ENCODE measurements around the gene NOXO1.

NOXO1 gene

GRCh38 chr16:1999866-2000514, 18.7 kb upstream of the NOXO1 start:
- DNase-seq (ENCODE audit: insufficient read length, low spot score) (no peak), FAIRE-seq (no peak)
- no peak for TF ChIP-seq POLR2A (IDR thresholded peaks at IDR 0.05; ENCODE audit: low read depth, low read length)
- TF ChIP-seq TAF1 (IDR thresholded peaks at IDR 0.05; ENCODE audit: low read depth, low read length) = no peak
- no peak for TF ChIP-seq POLR2AphosphoS5 (IDR thresholded peaks at IDR 0.05; ENCODE audit: low read depth, low read length)
- TF ChIP-seq SPI1 (IDR thresholded peaks at IDR 0.05; ENCODE audit: low read depth, low read length) = no peak
- TF ChIP-seq PAX5 (IDR thresholded peaks at IDR 0.05; ENCODE audit: insufficient read depth, low read length, severe bottlenecking) = no peak
- no peak for TF ChIP-seq POU2F2 (IDR thresholded peaks at IDR 0.05; ENCODE audit: low read depth, low read length)

GRCh38 chr16:1998852-1999801, 17.9 kb upstream of the NOXO1 start:
- FAIRE-seq = no peak
- TF ChIP-seq TAF1 (IDR thresholded peaks at IDR 0.05; ENCODE audit: low read depth, low read length) (no peak), POLR2AphosphoS5 (IDR thresholded peaks at IDR 0.05; ENCODE audit: low read depth, low read length) (no peak), POLR2A (IDR thresholded peaks at IDR 0.05; ENCODE audit: low read depth, low read length) (no peak), SPI1 (IDR thresholded peaks at IDR 0.05; ENCODE audit: low read depth, low read length) (no peak), POU2F2 (IDR thresholded peaks at IDR 0.05; ENCODE audit: low read depth, low read length) (no peak), PAX5 (IDR thresholded peaks at IDR 0.05; ENCODE audit: insufficient read depth, low read length, severe bottlenecking) (no peak)
- DNase-seq (ENCODE audit: insufficient read length, low spot score) = no peak

DNA sequence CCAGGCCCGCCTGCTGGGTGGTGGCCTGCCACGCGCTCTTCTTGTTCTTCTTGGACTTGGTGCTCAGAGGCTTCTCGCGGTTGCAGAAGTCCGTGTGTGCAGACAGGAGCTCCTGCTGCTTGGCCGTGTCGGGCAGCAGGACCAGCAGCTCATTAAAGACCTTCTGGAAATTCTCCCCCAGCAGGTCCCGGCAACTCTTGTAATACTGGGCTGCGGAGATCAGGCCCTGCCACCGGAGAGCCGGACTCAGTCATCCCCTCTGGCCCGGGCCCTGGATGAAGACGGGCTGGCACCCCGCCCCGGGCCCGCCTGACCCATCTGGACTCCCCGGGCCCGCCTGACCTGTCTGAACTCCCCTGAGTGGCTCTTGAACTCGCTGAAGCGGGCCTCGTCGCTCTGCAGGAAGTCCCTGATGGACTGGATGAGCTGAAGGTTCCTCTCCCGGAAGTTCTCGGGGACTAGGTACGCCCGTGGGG, 17.1 kb upstream of the NOXO1 start:
- TF ChIP-seq POLR2A (IDR thresholded peaks at IDR 0.05; ENCODE audit: low read depth, low read length) (no peak), POLR2AphosphoS5 (IDR thresholded peaks at IDR 0.05; ENCODE audit: low read depth, low read length) (no peak)
- FAIRE-seq (no peak), DNase-seq (ENCODE audit: insufficient read length, low spot score) (no peak)

GRCh38 chr16:1997494-1998359, 16.5 kb upstream of the NOXO1 start:
- FAIRE-seq (no peak), DNase-seq (ENCODE audit: insufficient read length, low spot score) (no peak)
- TF ChIP-seq PAX5 (IDR thresholded peaks at IDR 0.05; ENCODE audit: insufficient read depth, low read length, severe bottlenecking) (no peak), SPI1 (IDR thresholded peaks at IDR 0.05; ENCODE audit: low read depth, low read length) (no peak), POU2F2 (IDR thresholded peaks at IDR 0.05; ENCODE audit: low read depth, low read length) (no peak), POLR2AphosphoS5 (IDR thresholded peaks at IDR 0.05; ENCODE audit: low read depth, low read length) (no peak), TAF1 (IDR thresholded peaks at IDR 0.05; ENCODE audit: low read depth, low read length) (no peak), POLR2A (IDR thresholded peaks at IDR 0.05; ENCODE audit: low read depth, low read length) (no peak)

- TF ChIP-seq POLR2AphosphoS5 (IDR thresholded peaks at IDR 0.05; ENCODE audit: low read depth, low read length) (no peak), SPI1 (IDR thresholded peaks at IDR 0.05; ENCODE audit: low read depth, low read length) (no peak), TAF1 (IDR thresholded peaks at IDR 0.05; ENCODE audit: low read depth, low read length) (no peak), POLR2A (IDR thresholded peaks at IDR 0.05; ENCODE audit: low read depth, low read length) (no peak), POU2F2 (IDR thresholded peaks at IDR 0.05; ENCODE audit: low read depth, low read length) (no peak), PAX5 (IDR thresholded peaks at IDR 0.05; ENCODE audit: insufficient read depth, low read length, severe bottlenecking) (no peak)
- no peak for DNase-seq (ENCODE audit: insufficient read length, low spot score)
- peak; percentile 73 for FAIRE-seq
Measured at GRCh38 chr16:1993731-1994131, 12.5 kb upstream of the NOXO1 start.

GRCh38 chr16:1992704-1993317, 11.5 kb upstream of the NOXO1 start:
- TF ChIP-seq PAX5 (IDR thresholded peaks at IDR 0.05; ENCODE audit: insufficient read depth, low read length, severe bottlenecking) (no peak), POU2F2 (IDR thresholded peaks at IDR 0.05; ENCODE audit: low read depth, low read length) (no peak), TAF1 (IDR thresholded peaks at IDR 0.05; ENCODE audit: low read depth, low read length) (no peak), POLR2A (IDR thresholded peaks at IDR 0.05; ENCODE audit: low read depth, low read length) (no peak), SPI1 (IDR thresholded peaks at IDR 0.05; ENCODE audit: low read depth, low read length) (no peak), POLR2AphosphoS5 (IDR thresholded peaks at IDR 0.05; ENCODE audit: low read depth, low read length) (no peak)
- DNase-seq (ENCODE audit: insufficient read length, low spot score) (no peak), FAIRE-seq (no peak)

DNA sequence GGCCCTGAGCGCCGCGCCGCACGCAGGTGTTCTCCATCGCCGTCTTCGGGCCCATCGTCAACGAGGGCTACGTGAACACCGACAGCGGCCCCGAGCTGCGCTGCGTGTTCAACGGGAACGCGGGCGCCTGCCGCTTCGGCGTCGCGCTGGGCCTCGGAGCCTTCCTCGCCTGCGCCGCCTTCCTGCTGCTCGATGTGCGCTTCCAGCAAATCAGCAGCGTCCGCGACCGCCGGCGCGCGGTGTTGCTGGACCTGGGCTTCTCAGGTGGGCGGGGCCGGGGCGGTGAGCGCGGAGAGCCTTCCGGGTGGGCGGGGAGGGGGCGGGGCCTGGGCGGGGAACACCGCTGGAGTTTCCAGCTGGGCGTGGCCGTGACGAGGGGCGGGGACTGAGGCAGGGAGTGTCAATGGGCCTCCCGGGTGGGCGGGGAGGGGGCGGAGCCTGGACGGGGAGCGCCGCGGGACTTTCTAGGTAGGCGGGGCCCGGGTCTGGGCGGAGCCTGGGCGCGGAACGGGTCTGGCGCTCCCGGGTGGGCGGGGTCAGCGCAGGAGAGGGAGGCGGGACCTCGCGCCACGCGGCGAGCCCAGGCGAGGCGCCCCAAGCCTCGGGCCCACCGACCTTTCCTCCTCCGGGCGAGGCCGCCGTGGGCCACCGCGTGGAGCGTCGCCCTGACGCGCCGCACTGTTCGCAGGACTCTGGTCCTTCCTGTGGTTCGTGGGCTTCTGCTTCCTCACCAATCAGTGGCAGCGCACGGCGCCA, 10.9 kb upstream of the NOXO1 start:
- FAIRE-seq (peak; percentile 72), DNase-seq (ENCODE audit: insufficient read length, low spot score) (peak; percentile 99)
- TF ChIP-seq POLR2AphosphoS5 (IDR thresholded peaks at IDR 0.05; ENCODE audit: low read depth, low read length) (0 out of 2 replicates have a peak, but pooled peaks have one; percentile 22), TAF1 (IDR thresholded peaks at IDR 0.05; ENCODE audit: low read depth, low read length) (0 out of 2 replicates have a peak, but pooled peaks have one; percentile 24), POLR2A (IDR thresholded peaks at IDR 0.05; ENCODE audit: low read depth, low read length) (peak; percentile 35; the same call in 1 of the 2 replicates), POU2F2 (IDR thresholded peaks at IDR 0.05; ENCODE audit: low read depth, low read length) (no peak), PAX5 (IDR thresholded peaks at IDR 0.05; ENCODE audit: insufficient read depth, low read length, severe bottlenecking) (no peak)

GRCh38 chr16:1991588-1991947, 10.3 kb upstream of the NOXO1 start:
- no peak for TF ChIP-seq PAX5 (IDR thresholded peaks at IDR 0.05; ENCODE audit: insufficient read depth, low read length, severe bottlenecking)
- TF ChIP-seq POLR2A (IDR thresholded peaks at IDR 0.05; ENCODE audit: low read depth, low read length) = no peak
- no peak for TF ChIP-seq TAF1 (IDR thresholded peaks at IDR 0.05; ENCODE audit: low read depth, low read length)
- TF ChIP-seq POU2F2 (IDR thresholded peaks at IDR 0.05; ENCODE audit: low read depth, low read length) = no peak
- TF ChIP-seq SPI1 (IDR thresholded peaks at IDR 0.05; ENCODE audit: low read depth, low read length) = no peak
- TF ChIP-seq POLR2AphosphoS5 (IDR thresholded peaks at IDR 0.05; ENCODE audit: low read depth, low read length) = no peak
- FAIRE-seq (no peak), DNase-seq (ENCODE audit: insufficient read length, low spot score) (no peak)
